Upper lobe of left lung (tissue), 4 donors: Measurements from ENCODE around the gene GLIS1.

Experiments used
- EP300 ChIP-seq, 4 donors: sonication (generic); formaldehyde crosslinking; IDR thresholded peaks; one replicate each; pipeline ENCODE4 v1.5.1; 2017; ENCODE audit warnings: antibody characterized with exemption in 4 of 4, control low read depth in 2 of 4
- POLR2AphosphoS5 ChIP-seq, 2 donors: sonication (generic); formaldehyde crosslinking; IDR thresholded peaks; one replicate each; pipeline ENCODE4 v1.5.1; 2017; ENCODE audit warnings: antibody characterized with exemption in 2 of 2

- TF ChIP-seq EP300 (IDR thresholded peaks at IDR 0.05), result no peak
- TF ChIP-seq POLR2AphosphoS5 (IDR thresholded peaks at IDR 0.05), result no peak
Measured at GRCh38 chr1:53468374-53468773, 270.6 kb downstream of the GLIS1 start.
